Stomach (tissue), 4 donors: ENCODE results near the gene CDK11B.

ENCODE experiments used
- POLR2A ChIP-seq, 4 donors: fragments of 450-650 bp; IDR thresholded peaks; one replicate each; pipeline ENCODE4 v1.6.1; 2016; ENCODE audit warnings: antibody characterized with exemption in 4 of 4, control low read depth in 2 of 4, mild to moderate bottlenecking in 1 of 4, moderate library complexity in 1 of 4
- TF ChIP-seq, protein P1 (sequence below), 7 experiments: fragments of 450-650 bp in 4 of 7; fragments of 200-600 bp in 3 of 7; sonication (generic) in 3 of 7; IDR thresholded peaks; one replicate each; pipeline ENCODE4 v1.5.1; 2016 to 2019; ENCODE audit warnings: antibody characterized with exemption in 7 of 7, control low read depth in 2 of 7, mild to moderate bottlenecking in 1 of 7

DNA sequence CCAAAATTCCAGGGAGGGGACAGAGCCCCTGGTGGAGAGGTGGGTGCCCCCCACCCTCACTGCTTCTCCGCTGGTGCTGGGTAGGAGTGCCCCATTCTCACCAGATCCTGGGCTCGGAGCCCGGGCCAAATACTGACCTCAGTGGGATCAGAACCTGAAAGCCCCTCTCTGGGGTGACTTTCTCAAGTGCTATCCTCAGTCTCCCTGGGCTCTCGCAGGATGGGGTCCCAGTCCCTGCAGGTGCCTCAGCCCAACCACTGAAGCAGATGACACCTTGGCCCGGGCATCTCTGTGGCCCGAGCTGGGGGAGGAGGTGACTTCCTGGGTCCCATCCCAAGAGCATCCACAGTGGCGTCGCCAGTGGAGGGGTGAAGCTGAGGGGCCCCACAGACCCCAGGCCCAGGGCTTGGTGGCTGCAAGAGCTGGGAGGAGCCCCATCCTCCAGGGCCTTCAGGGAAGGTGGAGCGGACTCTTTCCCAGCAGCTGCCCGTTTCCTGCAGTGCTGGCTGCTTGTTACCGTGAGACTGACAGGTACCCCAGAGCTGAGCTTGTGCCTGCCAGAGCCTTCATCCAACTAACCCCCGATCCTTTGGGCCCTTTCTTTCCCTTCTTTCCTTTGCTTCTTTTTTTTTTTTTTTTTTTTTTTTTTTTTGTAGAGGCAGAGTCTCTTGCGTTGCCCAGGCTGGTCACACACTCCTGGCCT, 55.0 kb downstream of the CDK11B start:
- TF ChIP-seq POLR2A (IDR thresholded peaks at IDR 0.05): no peak
- TF ChIP-seq, protein P1, sequence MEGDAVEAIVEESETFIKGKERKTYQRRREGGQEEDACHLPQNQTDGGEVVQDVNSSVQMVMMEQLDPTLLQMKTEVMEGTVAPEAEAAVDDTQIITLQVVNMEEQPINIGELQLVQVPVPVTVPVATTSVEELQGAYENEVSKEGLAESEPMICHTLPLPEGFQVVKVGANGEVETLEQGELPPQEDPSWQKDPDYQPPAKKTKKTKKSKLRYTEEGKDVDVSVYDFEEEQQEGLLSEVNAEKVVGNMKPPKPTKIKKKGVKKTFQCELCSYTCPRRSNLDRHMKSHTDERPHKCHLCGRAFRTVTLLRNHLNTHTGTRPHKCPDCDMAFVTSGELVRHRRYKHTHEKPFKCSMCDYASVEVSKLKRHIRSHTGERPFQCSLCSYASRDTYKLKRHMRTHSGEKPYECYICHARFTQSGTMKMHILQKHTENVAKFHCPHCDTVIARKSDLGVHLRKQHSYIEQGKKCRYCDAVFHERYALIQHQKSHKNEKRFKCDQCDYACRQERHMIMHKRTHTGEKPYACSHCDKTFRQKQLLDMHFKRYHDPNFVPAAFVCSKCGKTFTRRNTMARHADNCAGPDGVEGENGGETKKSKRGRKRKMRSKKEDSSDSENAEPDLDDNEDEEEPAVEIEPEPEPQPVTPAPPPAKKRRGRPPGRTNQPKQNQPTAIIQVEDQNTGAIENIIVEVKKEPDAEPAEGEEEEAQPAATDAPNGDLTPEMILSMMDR (IDR thresholded peaks at IDR 0.05): no peak
